CD4-positive, alpha-beta T cell (primary cell): ENCODE results near the gene XRCC5. TPM values are rescaled to one million over a fixed set of nuclear protein-coding genes. Genes with fewer than 3 reads are reported as not detected.

Experiments used
- ATAC-seq: fragments of 200-7000 bp; cut with Tn5 transposase; one replicate; pipeline ENCODE4 v1.10.0; 2022; ENCODE audit warnings: mild to moderate bottlenecking; ENCODE audit not compliant: poor library complexity
- CTCF ChIA-PET: fragments of 350-600 bp; sonication (Branson Sonifier 250); formaldehyde crosslinking; loops from one replicate; lab custom pipeline; 2021; ENCODE audit warnings: antibody characterized with exemption, inconsistent platforms; lab: Charles Lee
- POLR2A ChIA-PET: fragments of 350-600 bp; sonication (Branson Sonifier 250); formaldehyde crosslinking; loops from one replicate; lab custom pipeline; 2021; ENCODE audit warnings: antibody characterized with exemption, inconsistent platforms; lab: Charles Lee
- DNase-seq, 14 experiments: peaks; one replicate each; pipeline ENCODE4 v3.0.0-alpha.2; 2013 to 2020; ENCODE audit warnings: mixed read lengths in 2 of 14
- H3K27ac ChIP-seq, 2 donors: one replicate each; pipeline versions ENCODE4 v1.5.1 to v1.7.0; 2013; ENCODE audit warnings: low read length in 2 of 2, low read depth in 1 of 2, mild to moderate bottlenecking in 1 of 2
- H3K27me3 ChIP-seq, 2 experiments: 1 replicate in 1 of 2; 2 replicates in 1 of 2; pipeline versions ENCODE4 v1.6.1 to v1.7.0; 2013; ENCODE audit warnings: low read length in 2 of 2, control low read depth in 1 of 2, mild to moderate bottlenecking in 1 of 2, moderate library complexity in 1 of 2; ENCODE audit not compliant: insufficient read depth in 2 of 2, control insufficient read depth in 1 of 2
- H3K36me3 ChIP-seq: one replicate; pipeline ENCODE4 v1.6.1; 2013; ENCODE audit warnings: low read length, control low read depth; ENCODE audit not compliant: insufficient read depth
- H3K4me1 ChIP-seq: one replicate; pipeline ENCODE4 v1.6.1; 2013; ENCODE audit warnings: low read length, control low read depth; ENCODE audit not compliant: insufficient read depth
- H3K4me3 ChIP-seq: one replicate; pipeline ENCODE4 v1.5.1; 2013; ENCODE audit warnings: mild to moderate bottlenecking, low read length, moderate library complexity
- H3K9me3 ChIP-seq, 2 experiments: 1 replicate in 1 of 2; 2 replicates in 1 of 2; pipeline versions ENCODE4 v1.6.1 to v1.7.0; 2013; ENCODE audit warnings: low read length in 2 of 2, mild to moderate bottlenecking in 2 of 2, control low read depth in 1 of 2, moderate library complexity in 1 of 2; ENCODE audit not compliant: control insufficient read depth in 1 of 2, insufficient read depth in 1 of 2
- H3K27ac Mint-ChIP-seq: one replicate; pipeline ENCODE4 v1.8.0; 2020; ENCODE audit warnings: mixed read lengths
- H3K27me3 Mint-ChIP-seq: one replicate; pipeline ENCODE4 v1.8.0; 2021; ENCODE audit warnings: mixed read lengths
- H3K36me3 Mint-ChIP-seq: one replicate; pipeline ENCODE4 v1.8.0; 2021; ENCODE audit warnings: low read depth, mixed read lengths
- H3K4me1 Mint-ChIP-seq: one replicate; pipeline ENCODE4 v1.8.0; 2021; ENCODE audit warnings: low read depth, mixed read lengths
- H3K4me3 Mint-ChIP-seq: one replicate; pipeline ENCODE4 v1.8.0; 2020; ENCODE audit warnings: mild to moderate bottlenecking, mixed read lengths
- H3K9me3 Mint-ChIP-seq: one replicate; pipeline ENCODE4 v1.8.0; 2020; ENCODE audit warnings: mixed read lengths
- intact Hi-C, 2 experiments: fragments of 100-400 bp; cut with DNase I in 1 of 2; cut with micrococcal nuclease in 1 of 2; formaldehyde crosslinking; loops; one replicate each; pipeline versions ENCODE4 v1.15.1 to v1.9.0; 2023 to 2025; cut with DNase I, micrococcal nuclease
- total RNA-seq, 174 experiments: library from RNA in 2 of 174; stranded (reverse) in 2 of 174; gene quantifications; one replicate each; pipeline ENCODE4 v1.2.3 and lab custom pipeline; 2021 to 2026
- TF ChIP-seq, protein P1 (sequence below): fragments of 200-600 bp; IDR thresholded peaks from one replicate; pipeline ENCODE4 v1.8.0; 2022; ENCODE audit warnings: antibody characterized with exemption, mild to moderate bottlenecking

XRCC5 gene
- total RNA-seq, 2 experiments from 2014 or later: 126 to 129 TPM

DNA sequence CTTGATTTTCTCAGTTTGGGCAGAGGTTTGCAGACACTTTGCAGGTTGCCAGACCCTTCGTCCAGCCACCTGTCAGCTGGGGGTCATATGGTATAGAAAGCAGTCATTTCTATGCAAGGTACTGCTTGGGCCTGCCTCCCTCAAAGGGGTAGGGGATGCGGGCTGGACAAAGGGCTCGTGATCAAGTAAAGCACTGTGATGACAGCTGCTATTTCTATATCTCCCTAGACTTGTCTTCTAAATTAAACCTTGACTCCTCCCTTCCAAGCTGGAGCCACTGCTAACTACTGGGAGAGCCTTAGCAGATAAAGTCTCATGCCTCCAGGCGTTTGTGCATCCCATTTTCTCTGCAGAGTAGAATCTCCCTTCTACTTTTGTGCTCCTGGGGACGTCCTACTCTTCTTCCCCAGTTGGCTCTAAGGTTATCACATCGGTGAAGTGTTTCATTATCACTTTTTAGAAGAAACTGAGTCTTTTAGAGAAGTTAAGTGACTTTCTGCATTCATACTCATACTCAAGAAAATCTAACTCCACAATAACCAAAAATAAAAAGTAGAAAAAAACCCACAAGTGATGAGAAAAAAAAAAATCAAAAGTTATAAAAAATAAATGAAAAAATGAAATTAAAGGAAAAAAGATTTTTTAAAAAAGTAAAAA is 710 bp upstream of the XRCC5 start:
- Mint-ChIP-seq H3K27me3 (no peaks in the 10 kb centered on the region), H3K36me3 (peaks cover 46% of the 10 kb centered on the region), H3K9me3 (no peaks in the 10 kb centered on the region), H3K27ac (peak overlapping the region; percentile 97), H3K4me1 (peaks cover 50% of the 10 kb centered on the region), H3K4me3 (peak overlapping the region; percentile 65)
- intact Hi-C loops: loop anchor here in 1 of 2 experiments (5.0 kb wide), 1 partner anchor 36 kb away; no protein-coding TSS in a partner anchor
- Histone ChIP-seq H3K27ac (peak overlapping the region in 1 of 2 donors; percentile 59), H3K4me1 (peaks cover 28% of the 10 kb centered on the region), H3K9me3 (no peaks in the 10 kb centered on the region), H3K4me3 (peak overlapping the region; percentile 82), H3K27me3 (no peaks in the 10 kb centered on the region), H3K36me3 (peaks cover 31% of the 10 kb centered on the region)
- DNase-seq (no peak), ATAC-seq (no peak)
- TF ChIP-seq, protein P1, sequence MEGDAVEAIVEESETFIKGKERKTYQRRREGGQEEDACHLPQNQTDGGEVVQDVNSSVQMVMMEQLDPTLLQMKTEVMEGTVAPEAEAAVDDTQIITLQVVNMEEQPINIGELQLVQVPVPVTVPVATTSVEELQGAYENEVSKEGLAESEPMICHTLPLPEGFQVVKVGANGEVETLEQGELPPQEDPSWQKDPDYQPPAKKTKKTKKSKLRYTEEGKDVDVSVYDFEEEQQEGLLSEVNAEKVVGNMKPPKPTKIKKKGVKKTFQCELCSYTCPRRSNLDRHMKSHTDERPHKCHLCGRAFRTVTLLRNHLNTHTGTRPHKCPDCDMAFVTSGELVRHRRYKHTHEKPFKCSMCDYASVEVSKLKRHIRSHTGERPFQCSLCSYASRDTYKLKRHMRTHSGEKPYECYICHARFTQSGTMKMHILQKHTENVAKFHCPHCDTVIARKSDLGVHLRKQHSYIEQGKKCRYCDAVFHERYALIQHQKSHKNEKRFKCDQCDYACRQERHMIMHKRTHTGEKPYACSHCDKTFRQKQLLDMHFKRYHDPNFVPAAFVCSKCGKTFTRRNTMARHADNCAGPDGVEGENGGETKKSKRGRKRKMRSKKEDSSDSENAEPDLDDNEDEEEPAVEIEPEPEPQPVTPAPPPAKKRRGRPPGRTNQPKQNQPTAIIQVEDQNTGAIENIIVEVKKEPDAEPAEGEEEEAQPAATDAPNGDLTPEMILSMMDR: no peak
- ChIA-PET POLR2A (interaction anchor here (0.7 to 4.7 kb wide), 13 partner anchors 9 to 304 kb away, joined by 3 to 106 read pairs (median 4); partner anchors contain the start of genes PECR, SMARCAL1 and TMEM169), CTCF (interaction anchor here (1.2 to 1.3 kb wide), 2 partner anchors 11 to 33 kb away, joined by 3 to 4 read pairs; no protein-coding TSS in a partner anchor)

DNA sequence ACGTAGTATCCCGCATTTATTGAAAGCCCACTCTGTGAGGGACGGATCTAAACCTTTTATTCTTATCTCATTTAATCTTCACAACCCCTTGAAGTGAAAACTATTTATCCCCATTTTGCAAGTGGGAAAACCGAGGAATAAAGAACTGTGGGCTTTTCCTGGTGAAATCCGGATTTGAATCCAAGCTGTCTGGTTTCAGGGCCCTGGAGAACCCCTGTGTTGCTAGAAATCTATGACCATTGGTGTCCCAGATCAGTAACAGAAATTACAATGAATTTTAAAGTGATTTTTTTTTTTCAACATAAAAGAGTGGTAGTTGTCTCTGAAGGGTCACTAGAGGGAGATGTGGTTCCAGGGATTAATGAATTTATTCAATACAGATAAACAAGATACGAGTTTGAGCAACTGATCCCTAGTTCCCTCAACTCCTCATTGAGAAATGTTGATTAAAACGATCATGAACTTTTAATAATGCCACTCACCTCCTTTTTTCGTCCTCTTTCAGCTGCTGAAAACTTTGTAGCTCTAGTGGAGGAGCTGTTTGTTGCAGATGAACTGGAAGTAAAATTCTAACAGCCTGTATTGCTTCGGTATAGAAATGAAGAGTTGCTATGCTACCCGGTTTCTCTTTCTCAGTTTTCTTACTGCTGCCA is 940 bp downstream of the XRCC5 start:
- peaks cover 63% of the 10 kb centered on the region for H3K36me3 Mint-ChIP-seq

DNA sequence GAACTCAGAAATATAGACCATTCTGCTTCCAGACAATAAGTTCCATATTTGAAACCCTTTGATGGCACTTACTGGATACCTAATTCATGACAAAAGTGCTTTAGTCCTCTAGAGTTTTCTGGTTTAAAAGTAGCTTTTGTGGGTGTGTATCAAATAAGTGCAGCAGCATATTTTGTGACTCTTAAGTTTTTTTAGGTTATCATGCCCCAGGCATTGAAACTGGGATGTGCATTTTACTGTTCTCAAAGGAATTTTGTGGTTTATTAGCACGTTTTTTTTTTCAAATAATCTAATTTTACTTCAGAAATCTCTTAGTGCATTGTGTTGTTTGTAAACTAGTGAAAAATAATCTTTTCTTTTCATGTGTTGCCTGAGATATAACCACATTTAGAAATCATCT is 1.5 kb downstream of the XRCC5 start:
- peaks cover 46% of the 10 kb centered on the region for H3K4me1 ChIP-seq
- ATAC-seq: no peak
- peak overlapping the region in 1 of 2 donors; percentile 7 for H3K27ac ChIP-seq
- Mint-ChIP-seq H3K9me3 (no peaks in the 10 kb centered on the region), H3K36me3 (peaks cover 67% of the 10 kb centered on the region), H3K4me1 (peaks cover 70% of the 10 kb centered on the region), H3K27ac (peak overlapping the region; percentile 97), H3K27me3 (no peaks in the 10 kb centered on the region), H3K4me3 (peak overlapping the region; percentile 100)
- POLR2A ChIA-PET: interaction anchor here (0.7 to 4.7 kb wide), 4 partner anchors 16 to 75 kb away, joined by 3 to 106 read pairs (median 19); partner anchors contain the start of genes PECR and TMEM169
- peaks cover 46% of the 10 kb centered on the region for H3K36me3 ChIP-seq
- H3K4me3 ChIP-seq: peak overlapping the region; percentile 82
- TF ChIP-seq, protein P1: no peak
- no peaks in the 10 kb centered on the region for H3K27me3 ChIP-seq
- H3K9me3 ChIP-seq: no peaks in the 10 kb centered on the region
- CTCF ChIA-PET: interaction anchor here (0.7 to 1.7 kb wide), 6 partner anchors 16 to 399 kb away, joined by 3 to 8 read pairs (median 4); partner anchors contain the start of genes PECR and TMEM169
- DNase-seq: no peak
- intact Hi-C loops: loop anchor here (5.0 to 10.0 kb wide), 2 partner anchors 56 to 387 kb away; partner anchors contain the start of gene RPL37A (in 1 of the 2)

More for the DNA sequence above, 940 bp downstream of the XRCC5 start:
- POLR2A ChIA-PET: interaction anchor here (0.7 to 4.7 kb wide), 6 partner anchors 17 to 94 kb away, joined by 3 to 106 read pairs (median 12); partner anchors contain the start of genes PECR and TMEM169
- H3K27ac Mint-ChIP-seq: peak overlapping the region; percentile 97
- H3K4me1 ChIP-seq: peaks cover 42% of the 10 kb centered on the region
- ATAC-seq (peak; percentile 16), DNase-seq (peak in 3 of 14 experiments; percentile 43 to 64 (median 59))
- CTCF ChIA-PET: interaction anchor here (0.7 to 1.7 kb wide), 7 partner anchors 16 to 400 kb away, joined by 3 to 8 read pairs (median 3); partner anchors contain the start of genes PECR and TMEM169
- H3K4me1 Mint-ChIP-seq: peaks cover 66% of the 10 kb centered on the region
- H3K4me3 ChIP-seq: peak overlapping the region; percentile 82
- intact Hi-C loops: loop anchor here (5.0 to 10.0 kb wide), 3 partner anchors 38 to 387 kb away; partner anchors contain the start of gene RPL37A (in 1 of the 2)
- no peaks in the 10 kb centered on the region for H3K9me3 Mint-ChIP-seq
- peak overlapping the region; percentile 100 for H3K4me3 Mint-ChIP-seq
- H3K27me3 ChIP-seq: no peaks in the 10 kb centered on the region
- peak overlapping the region; percentile 88 to 94 for H3K27ac ChIP-seq
- H3K27me3 Mint-ChIP-seq: no peaks in the 10 kb centered on the region
- no peaks in the 10 kb centered on the region for H3K9me3 ChIP-seq
- H3K36me3 ChIP-seq: peaks cover 43% of the 10 kb centered on the region
- TF ChIP-seq, protein P1: peak; percentile 70
